Stimulated activated CD8-positive, alpha-beta memory T cell treated with anti-CD3 and anti-CD28 coated beads, Interleukin-12 subunit alpha, Interleukin-12 subunit beta, amount 100 ng/mL, for 24 hours (primary cell): ENCODE data around the gene NAT16.
"Not testable (repeated sequence)": the region's sequence is repeated elsewhere in the genome, so short reads cannot be mapped to it uniquely, and the experiment has no call there.

Experiments
- DNase-seq: peaks from one replicate; pipeline ENCODE4 v3.0.0-alpha.2; 2020; ENCODE audit errors: extremely low read depth

Gene NAT16

DNA sequence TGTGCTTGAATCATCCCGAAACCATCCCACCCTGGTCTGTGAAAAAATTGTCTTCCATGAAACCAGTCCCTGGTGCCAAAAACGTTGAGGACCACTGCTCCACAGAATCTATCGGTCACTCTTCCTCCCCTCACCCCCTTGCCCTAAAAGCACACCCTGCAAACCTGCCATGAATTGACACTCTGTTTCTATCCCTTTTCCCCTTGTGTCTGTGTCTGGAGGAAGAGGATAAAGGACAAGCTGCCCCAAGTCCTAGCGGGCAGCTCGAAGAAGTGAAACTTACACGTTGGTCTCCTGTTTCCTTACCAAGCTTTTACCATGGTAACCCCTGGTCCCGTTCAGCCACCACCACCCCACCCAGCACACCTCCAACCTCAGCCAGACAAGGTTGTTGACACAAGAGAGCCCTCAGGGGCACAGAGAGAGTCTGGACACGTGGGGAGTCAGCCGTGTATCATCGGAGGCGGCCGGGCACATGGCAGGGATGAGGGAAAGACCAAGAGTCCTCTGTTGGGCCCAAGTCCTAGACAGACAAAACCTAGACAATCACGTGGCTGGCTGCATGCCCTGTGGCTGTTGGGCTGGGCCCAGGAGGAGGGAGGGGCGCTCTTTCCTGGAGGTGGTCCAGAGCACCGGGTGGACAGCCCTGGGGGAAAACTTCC, 54.0 kb downstream of the NAT16 start:
- DNase-seq, result no peak

DNA sequence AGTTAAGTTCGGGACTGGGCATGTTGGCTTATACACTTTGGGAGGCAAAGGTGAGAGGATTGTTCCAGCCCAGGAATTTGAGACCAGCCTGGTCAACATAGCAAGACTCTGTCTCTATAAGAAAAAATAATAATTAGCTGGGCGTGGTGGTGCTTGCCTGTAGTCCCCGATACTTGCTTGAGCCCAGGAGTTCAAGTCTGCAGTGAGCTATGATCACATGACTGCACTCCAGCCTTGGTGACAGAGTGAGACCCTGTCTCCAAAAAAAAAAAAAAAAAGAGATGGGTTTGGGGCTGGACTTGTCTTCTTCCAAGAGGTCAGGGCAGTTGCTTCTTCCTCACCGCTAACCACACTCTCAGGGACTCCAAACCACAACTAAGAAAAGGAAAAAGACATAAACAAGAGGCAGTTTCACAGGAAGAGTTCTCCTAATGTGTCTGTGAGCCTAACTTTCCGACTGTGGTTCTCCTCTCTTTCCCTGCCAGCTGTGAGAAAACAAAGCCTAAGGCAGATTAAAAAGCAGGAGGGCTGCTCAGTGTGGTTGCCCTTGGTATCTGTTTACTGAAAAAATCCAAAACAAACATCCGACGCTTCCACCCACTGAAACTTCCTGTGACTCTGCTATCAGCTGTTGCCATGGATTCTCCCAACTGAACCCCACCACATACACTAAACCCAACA, 55.6 kb downstream of the NAT16 start:
- DNase-seq, result no peak

DNA sequence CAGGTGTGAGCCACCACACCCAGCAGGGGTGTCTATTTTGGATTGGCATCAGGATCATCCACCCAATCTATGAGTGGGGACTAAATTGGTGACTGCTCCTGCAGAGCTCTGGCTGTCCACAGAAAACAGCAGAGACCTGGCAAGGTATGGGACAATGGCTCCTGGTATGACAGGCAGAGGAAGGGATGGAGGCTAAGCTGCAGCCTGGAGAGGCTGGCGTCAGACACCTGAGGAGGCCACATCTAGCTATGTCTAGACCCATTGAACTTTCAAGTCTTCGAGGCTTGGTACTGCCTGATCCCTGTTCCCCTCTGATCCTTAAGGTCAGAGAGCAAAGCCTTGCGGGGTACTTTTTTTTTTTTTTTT, 56.4 kb downstream of the NAT16 start:
- no peak for DNase-seq

DNA sequence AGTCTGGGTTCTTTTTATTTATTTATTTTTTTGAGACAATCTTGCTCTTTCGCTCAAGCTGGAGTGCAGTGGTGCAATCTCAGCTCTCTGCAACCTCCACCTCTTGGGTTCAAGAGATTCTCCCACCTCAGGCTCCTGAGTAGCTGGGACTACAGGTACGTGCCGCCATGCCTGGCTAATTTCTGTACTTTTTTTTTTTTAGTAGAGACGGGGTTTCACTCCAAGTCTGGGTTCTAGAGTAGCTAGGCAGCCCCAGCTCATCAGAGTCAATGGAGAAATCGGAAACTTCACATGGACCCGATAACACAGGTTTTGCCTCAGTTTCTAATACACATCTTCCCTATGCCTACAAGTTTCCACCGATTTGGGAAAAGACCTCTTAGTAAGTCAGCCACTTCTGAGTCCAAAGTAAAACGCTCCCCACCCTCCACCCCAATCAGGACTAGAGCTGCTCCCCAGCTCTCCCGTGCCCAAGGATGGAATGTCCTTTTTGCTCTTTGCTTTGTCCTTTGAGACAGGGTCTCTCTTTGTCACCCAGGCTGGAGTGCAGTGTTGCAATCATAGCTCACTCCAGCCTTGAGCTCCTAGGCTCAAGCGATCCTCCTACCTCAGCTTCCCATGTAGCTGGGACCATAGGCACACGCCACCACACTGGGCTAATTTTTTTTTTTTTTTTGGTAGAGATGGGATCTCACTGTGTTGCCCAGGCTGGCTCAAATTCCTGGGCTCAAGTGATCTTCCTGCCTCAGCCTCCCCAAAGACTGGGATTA, 57.0 kb downstream of the NAT16 start:
- DNase-seq, result no peak

DNA sequence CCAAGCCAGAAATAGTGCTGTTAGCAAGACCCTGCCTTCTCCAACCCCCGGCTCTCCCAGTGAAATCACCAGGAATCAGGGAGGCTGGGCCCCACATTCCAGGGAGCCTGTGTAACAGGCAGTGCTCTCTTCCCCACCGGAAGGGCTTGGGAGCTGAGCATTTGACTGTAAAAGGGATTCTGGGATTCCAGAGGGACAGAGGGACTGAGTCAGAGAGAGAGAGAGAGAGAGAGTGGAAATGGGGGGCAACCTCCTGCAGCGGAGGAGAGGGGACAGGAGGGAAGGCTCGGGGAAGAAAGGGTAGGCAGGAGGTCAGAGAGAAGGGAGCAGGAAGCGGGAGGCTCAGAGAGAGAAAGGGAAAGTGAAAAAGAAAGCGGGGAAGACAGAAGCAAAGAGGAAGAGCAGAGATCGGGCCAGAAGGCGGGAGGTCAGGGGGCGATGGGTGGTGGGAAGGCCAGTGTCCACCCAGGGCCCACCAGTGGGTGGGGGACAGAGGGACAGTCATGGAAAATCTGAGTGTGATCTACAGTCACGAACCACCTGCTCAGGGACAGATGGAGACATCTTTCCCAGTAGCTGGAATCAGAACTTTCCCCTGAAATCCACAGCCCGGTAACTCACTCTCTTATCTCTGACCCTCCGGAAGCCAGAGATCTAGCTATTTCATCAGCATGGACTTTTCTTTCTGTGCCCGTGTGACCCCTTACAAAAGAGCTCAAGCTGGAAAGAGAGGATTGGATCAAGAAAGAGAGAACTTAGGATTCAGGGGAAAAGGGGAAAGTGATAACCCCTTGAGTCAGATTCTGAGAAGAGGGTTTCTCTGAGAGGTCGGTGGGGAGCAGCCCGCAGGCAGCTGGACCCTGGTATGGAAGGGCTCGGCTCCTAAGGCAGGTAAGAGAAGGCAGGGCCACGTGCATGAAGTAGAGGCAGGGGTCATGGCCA, 57.8 kb downstream of the NAT16 start:
- no peak for DNase-seq

DNA sequence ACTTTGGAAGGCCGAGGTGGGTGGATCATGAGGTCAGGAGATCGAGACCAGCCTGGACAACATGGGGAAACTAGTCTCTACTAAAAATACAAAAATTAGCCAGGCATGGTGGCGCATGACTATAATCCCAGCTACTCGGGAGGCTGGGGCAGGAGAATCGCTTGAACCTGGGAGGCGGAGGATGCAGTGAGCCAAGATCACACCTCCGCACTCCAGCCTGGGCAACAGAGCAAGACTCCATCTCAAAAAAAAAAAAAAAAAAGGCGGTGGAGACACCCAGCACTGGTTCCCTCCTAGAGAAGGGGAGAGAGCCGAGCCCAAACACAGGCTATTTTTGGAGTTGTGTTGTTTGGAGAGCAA, 58.5 kb downstream of the NAT16 start:
- DNase-seq, result not testable (repeated sequence)
